OCI-LY3 (cell line): ENCODE results near the gene H2AZ2.
"Not testable (repeated sequence)": the region's sequence is repeated elsewhere in the genome, so short reads cannot be mapped to it uniquely, and the experiment has no call there.

Experiments
- H2AFZ ChIP-seq: fragments of 200-600, 300-600 bp; shearing (Covaris generic); 2 replicates; pipeline ENCODE4 v1.6.0; 2014; ENCODE audit warnings: antibody characterized with exemption, low read depth, low read length
- H3K27ac ChIP-seq: fragments of 200-600, 300-600 bp; sonication (generic); 2 replicates; pipeline ENCODE4 v1.5.1; 2014; ENCODE audit warnings: mild to moderate bottlenecking, low read length, moderate library complexity, mixed read lengths
- H3K27me3 ChIP-seq: fragments of 200-600, 300-600 bp; sonication (generic); 2 replicates; pipeline ENCODE4 v1.6.1; 2014; ENCODE audit warnings: low read depth, low read length, mixed read lengths
- H3K36me3 ChIP-seq: fragments of 200-600, 300-600 bp; sonication (generic); replicated peaks from 2 replicates; pipeline ENCODE3; 2014; ENCODE audit warnings: low read depth, low read length, mixed read lengths
- H3K4me1 ChIP-seq: fragments of 300-600, 200-600 bp; sonication (generic); 2 replicates; pipeline ENCODE4 v1.6.1; 2014; ENCODE audit warnings: low read length, mixed read lengths
- H3K4me2 ChIP-seq: fragments of 200-600, 300-600 bp; sonication (generic); 2 replicates; pipeline ENCODE4 v1.6.1; 2014; ENCODE audit warnings: low read length, mixed read lengths
- H3K4me3 ChIP-seq: fragments of 300-600, 200-600 bp; sonication (generic); 2 replicates; pipeline ENCODE4 v1.5.1; 2014; ENCODE audit warnings: antibody characterized with exemption, mild to moderate bottlenecking, low read length, moderate library complexity
- H3K79me2 ChIP-seq: fragments of 300-600, 200-600 bp; shearing (Covaris generic); 2 replicates; pipeline ENCODE4 v1.6.1; 2014; ENCODE audit warnings: mild to moderate bottlenecking, low read length, mixed read lengths
- H3K9ac ChIP-seq: fragments of 300-600, 200-600 bp; shearing (Covaris generic); 2 replicates; pipeline ENCODE4 v1.6.0; 2014; ENCODE audit warnings: mild to moderate bottlenecking, low read length, moderate library complexity
- H3K9me3 ChIP-seq: fragments of 200-600, 300-600 bp; shearing (Covaris generic); 2 replicates; pipeline ENCODE4 v1.6.1; 2014; ENCODE audit warnings: low read length, mixed read lengths; ENCODE audit not compliant: insufficient read depth
- H4K20me1 ChIP-seq: fragments of 200-600, 300-600 bp; sonication (generic); 2 replicates; pipeline ENCODE4 v1.6.1; 2016; ENCODE audit warnings: low read length, mixed read lengths; ENCODE audit not compliant: insufficient read depth
- EZH2phosphoT487 ChIP-seq: fragments of 200-600 bp; shearing (Covaris generic); IDR thresholded peaks from 2 replicates; pipeline ENCODE4 v1.6.1; 2018; ENCODE audit warnings: antibody characterized with exemption, mixed run types, low read depth
- TF ChIP-seq, protein P1 (sequence below): fragments of 200-600, 300-600 bp; sonication (generic); IDR thresholded peaks from 2 replicates; pipeline ENCODE4 v1.5.1; 2014; ENCODE audit warnings: antibody characterized with exemption, low read length, low read depth

Gene H2AZ2

GRCh38 chr7:44867073-44867995, 19.4 kb upstream of the H2AZ2 start:
- no peaks in the 10 kb centered on the region for H3K36me3 ChIP-seq
- H3K9ac ChIP-seq = no peak overlapping the region
- 0 out of 2 replicates have a peak, but pooled peaks cover 2% of the 10 kb centered on the region for H3K27me3 ChIP-seq
- no peak for TF ChIP-seq EZH2phosphoT487
- TF ChIP-seq, protein P1, sequence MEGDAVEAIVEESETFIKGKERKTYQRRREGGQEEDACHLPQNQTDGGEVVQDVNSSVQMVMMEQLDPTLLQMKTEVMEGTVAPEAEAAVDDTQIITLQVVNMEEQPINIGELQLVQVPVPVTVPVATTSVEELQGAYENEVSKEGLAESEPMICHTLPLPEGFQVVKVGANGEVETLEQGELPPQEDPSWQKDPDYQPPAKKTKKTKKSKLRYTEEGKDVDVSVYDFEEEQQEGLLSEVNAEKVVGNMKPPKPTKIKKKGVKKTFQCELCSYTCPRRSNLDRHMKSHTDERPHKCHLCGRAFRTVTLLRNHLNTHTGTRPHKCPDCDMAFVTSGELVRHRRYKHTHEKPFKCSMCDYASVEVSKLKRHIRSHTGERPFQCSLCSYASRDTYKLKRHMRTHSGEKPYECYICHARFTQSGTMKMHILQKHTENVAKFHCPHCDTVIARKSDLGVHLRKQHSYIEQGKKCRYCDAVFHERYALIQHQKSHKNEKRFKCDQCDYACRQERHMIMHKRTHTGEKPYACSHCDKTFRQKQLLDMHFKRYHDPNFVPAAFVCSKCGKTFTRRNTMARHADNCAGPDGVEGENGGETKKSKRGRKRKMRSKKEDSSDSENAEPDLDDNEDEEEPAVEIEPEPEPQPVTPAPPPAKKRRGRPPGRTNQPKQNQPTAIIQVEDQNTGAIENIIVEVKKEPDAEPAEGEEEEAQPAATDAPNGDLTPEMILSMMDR = no peak
- no peak overlapping the region for H3K4me3 ChIP-seq
- no peaks in the 10 kb centered on the region for H4K20me1 ChIP-seq
- no peak overlapping the region for H3K27ac ChIP-seq
- H2AFZ ChIP-seq = no peak overlapping the region
- H3K9me3 ChIP-seq = no peaks in the 10 kb centered on the region
- no peak overlapping the region for H3K4me2 ChIP-seq
- H3K4me1 ChIP-seq = no peaks in the 10 kb centered on the region
- no peaks in the 10 kb centered on the region for H3K79me2 ChIP-seq

DNA sequence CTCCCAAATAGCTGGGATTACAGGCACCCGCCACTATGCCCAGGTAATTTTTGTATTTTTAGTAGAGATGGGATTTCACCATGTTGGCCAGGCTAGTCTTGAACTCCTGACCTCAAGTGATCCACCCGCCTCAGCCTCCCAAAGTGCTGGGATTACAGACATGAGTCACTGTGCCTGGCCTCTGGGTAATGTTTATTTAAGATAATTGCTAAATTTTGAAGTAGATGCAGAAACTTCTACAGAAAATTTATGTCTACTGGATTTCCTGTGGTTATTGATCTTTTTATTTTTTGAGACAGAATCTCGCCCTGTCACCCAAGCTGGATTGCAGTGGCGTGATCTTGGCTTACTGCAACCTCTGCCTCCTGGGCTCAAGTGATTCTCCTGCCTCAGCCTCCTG, 14.1 kb upstream of the H2AZ2 start:
- H3K9me3 ChIP-seq, H3K4me1 ChIP-seq, H3K4me2 ChIP-seq, H3K9ac ChIP-seq, H2AFZ ChIP-seq, H3K27ac ChIP-seq, H3K36me3 ChIP-seq, H3K79me2 ChIP-seq, H3K27me3 ChIP-seq, H4K20me1 ChIP-seq, H3K4me3 ChIP-seq: not testable (repeated sequence)

- TF ChIP-seq EZH2phosphoT487 = no peak
- TF ChIP-seq, protein P1 = no peak
- H3K4me2 ChIP-seq = no peak overlapping the region
- H3K9ac ChIP-seq = no peak overlapping the region
- H3K9me3 ChIP-seq = no peaks in the 10 kb centered on the region
- no peaks in the 10 kb centered on the region for H3K79me2 ChIP-seq
- H3K4me3 ChIP-seq = no peak overlapping the region
- 0 out of 2 replicates have a peak, but pooled peaks cover 7% of the 10 kb centered on the region for H3K27me3 ChIP-seq
- no peak overlapping the region for H2AFZ ChIP-seq
- no peaks in the 10 kb centered on the region for H3K36me3 ChIP-seq
- no peaks in the 10 kb centered on the region for H3K4me1 ChIP-seq
- no peaks in the 10 kb centered on the region for H4K20me1 ChIP-seq
- H3K27ac ChIP-seq = no peak overlapping the region
Measured at GRCh38 chr7:44858161-44858560, 10.3 kb upstream of the H2AZ2 start.

GRCh38 chr7:44854644-44855364, 6.9 kb upstream of the H2AZ2 start:
- Histone ChIP-seq H3K4me2 (no peak overlapping the region), H3K4me3 (no peak overlapping the region), H3K36me3 (peaks cover 2% of the 10 kb centered on the region), H4K20me1 (no peaks in the 10 kb centered on the region), H3K4me1 (no peaks in the 10 kb centered on the region; the same call in 1 of the 2 replicates), H2AFZ (no peak overlapping the region), H3K27ac (no peak overlapping the region), H3K9ac (no peak overlapping the region), H3K79me2 (no peaks in the 10 kb centered on the region), H3K27me3 (no peaks in the 10 kb centered on the region), H3K9me3 (no peaks in the 10 kb centered on the region)
- no peak for TF ChIP-seq EZH2phosphoT487
- TF ChIP-seq, protein P1 = no peak
